NCI-H774 (cell line): Measurements from ENCODE around the gene ANKRD27.
"Not testable (repeated sequence)": the region's sequence is repeated elsewhere in the genome, so short reads cannot be mapped to it uniquely, and the experiment has no call there.

Source experiments
- DNase-seq: peaks from one replicate; lab custom pipeline; 2025; lab: John Stamatoyannopoulos, UW

The ANKRD27 gene

DNA sequence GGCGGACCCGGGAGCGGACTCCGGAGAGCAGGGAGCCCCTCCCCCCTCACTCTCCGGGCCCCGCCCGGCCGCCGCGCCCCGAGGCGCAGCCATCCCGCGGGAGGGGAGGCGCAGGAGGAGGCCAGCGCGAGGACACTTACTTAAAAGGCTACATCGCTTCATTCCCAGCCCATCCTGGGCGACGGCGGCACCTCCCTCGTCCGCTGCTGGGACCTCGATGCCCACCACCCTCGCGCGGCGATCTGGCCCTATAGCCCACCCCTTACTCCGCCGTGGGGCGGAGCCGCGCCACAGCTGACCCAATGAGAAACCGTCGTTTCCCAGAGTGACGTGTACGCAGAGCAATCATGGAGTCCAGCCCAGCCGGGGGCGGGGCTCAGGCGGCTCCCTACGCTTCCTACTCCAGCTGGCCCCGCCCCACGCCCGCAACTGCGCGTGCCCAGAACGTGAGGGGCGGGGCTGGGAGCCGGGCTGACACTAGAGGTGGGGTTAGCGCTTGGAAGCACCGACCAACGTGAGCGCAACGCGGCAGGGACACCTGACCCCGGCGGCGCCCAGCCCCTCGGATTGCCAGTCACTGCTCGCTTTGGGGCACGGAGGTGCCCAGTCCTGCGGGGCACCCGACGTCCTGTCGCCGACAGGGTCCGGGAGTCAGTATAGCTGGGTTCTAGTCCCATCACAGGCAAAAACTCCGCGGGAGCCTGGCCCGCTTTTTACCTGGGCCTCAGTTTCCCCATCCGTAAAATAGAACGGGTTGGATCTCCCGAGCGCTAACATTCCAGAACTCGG is at the start of gene ANKRD27:
ANKRD27 (minus strand) TSS at position 250 of the 789 bp plus-strand sequence. CDS start 16,165 bp downstream, outside the sequence.
- peak; percentile 97 for DNase-seq

DNA sequence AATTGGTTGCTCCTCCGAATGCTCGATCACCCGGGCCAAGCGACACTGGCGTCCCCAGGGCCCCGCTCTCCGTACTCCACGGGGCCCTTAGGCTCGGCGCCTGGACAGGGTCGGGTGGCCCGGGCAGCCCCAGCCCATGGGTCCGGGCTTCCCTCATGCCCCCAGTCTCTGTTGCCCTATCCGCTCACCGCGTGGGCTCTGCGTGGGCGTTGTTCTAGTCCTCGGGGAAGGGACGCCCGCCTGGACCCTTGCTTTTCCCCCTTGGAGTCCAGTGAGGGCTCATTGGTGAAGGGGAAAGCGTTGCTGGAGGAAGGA is 45.9 kb upstream of the ANKRD27 start:
- DNase-seq = no peak

DNA sequence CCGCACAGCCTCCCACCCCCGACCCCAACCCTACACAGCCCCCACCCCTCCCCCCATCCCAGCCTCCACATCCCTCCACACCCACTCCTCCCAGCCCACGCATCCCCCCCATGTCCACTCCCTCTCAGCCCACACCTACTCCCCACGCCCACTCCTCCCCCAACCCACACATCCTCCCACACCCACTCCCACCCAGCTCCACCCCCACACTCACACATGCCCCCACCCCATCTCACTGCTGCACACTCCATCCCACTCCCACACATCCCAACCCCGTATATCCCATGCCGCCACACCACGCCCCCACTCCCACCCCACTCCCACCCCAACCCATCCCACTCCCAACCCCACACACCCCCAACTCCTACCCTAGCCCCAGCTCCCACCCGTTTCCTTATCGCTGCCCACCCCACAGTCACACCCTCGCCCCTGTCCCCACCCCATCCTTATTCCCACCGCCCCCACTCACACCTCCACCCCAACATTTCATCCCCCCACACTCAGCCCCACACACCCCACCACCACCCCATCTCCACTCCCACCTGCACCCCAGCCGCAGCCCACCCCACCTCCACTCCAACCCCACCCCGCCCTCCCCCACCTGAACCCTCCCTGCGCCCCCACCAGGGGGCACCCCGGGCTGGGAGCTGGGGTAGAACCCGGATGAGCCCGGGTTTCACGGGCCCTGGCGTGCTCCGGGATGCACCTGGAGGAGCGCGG is 45.4 kb upstream of the ANKRD27 start:
- DNase-seq = no peak

DNA sequence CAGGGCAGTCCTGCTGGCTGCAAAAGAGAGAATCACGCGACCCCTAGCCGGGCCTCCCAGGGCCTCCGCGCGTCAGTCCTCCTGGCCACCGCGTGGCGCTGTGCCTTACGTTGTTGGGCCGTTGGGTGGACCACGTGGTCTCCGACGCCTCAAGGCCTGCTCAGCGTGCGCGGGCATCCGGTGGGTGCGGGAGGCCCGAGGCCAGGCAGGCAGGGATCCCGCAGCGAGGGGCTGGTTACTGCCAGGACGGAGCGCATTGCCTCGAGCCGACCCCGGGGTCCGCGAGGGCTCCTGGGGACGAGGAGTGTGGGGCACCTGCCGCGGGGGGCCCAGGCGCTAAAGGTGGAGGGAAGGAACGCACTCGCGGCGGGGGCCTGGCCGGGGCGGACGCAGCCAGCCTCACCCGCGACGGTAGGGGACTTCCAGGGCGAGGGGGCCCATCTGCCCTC is 44.7 kb upstream of the ANKRD27 start, which contains the start of gene TDRD12:
TDRD12 (plus strand) TSS at position 157 of the 449 bp plus-strand sequence. CDS start 306 bp downstream, outside the sequence.
- DNase-seq = no peak

DNA sequence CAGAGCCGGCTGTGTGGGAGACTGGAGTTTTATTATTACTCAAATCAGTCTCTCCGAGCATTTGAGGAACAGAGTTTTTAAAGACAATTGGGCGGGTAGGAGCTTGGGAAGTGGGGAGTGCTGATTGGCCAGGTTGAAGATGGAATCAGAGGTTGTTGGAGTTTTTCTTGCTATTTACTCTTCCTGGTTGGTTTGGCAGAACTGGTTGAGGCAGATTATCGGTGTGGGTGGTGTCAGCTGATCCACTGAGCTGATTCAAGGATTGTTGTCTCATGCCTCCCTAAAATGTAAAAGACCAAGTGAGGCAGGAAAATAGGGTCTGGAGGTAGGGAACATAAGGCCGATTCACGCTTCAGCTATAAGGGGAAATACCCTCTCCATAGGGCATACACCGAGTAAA is 43.3 kb upstream of the ANKRD27 start:
- no peak for DNase-seq

DNA sequence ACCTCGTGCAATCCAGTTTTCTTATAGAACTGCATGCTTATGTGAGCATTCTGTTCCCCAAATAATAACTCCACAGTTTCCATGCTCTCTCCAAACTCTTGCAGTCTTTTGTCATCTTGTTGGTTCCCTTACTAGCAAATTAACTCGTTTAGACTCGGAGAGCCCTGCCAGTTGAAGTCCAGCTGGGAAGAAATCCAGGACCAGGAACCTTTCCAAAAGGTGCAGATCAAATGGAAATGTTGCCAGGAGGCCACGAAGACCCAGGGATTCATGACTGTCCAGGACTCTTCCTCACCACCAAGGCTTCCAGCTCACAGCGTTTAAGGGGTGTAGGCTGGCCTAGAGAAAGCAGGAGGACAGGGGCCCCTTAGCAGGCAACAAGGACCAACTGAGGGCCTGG is 42.5 kb upstream of the ANKRD27 start:
- no peak for DNase-seq

DNA sequence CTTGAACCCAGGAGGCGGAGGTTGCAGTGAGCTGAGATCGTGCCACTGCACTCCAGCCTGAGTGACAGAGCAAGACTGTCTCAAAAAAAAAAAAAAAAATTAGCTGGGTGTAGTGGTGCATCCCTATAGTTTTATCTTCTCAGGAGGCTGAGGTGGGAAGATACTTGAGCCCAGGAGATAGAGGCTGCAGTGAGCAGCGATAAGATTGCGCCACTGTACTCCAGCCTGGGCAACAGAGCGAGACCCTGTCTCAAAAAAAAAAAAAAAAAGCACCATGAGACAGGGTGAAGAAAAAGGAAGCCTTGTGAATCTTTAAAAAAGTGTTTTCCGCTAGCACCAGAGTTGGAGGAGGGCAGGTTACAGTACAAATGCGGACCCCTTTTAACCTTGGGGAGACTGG is 41.2 kb upstream of the ANKRD27 start:
- not testable (repeated sequence) for DNase-seq

DNA sequence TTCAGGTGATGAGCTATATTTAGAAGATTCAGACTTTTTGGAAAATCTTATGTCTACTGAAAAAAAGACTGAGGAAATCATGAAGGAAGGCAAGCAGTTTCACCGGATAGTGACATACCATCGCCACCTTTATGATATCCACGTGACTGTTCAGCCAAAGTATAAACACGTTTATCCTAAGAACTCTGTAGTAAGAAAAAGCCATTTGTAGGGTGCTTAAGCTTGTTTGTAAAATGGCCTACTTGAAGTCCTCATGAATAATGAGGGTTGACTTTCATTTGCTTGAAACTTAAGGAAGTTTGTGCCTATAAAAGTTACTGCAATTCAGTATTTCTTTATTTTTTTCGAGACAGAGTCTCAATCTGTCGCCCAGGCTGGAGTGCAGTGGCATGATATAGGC is 36.8 kb upstream of the ANKRD27 start:
- no peak for DNase-seq

DNA sequence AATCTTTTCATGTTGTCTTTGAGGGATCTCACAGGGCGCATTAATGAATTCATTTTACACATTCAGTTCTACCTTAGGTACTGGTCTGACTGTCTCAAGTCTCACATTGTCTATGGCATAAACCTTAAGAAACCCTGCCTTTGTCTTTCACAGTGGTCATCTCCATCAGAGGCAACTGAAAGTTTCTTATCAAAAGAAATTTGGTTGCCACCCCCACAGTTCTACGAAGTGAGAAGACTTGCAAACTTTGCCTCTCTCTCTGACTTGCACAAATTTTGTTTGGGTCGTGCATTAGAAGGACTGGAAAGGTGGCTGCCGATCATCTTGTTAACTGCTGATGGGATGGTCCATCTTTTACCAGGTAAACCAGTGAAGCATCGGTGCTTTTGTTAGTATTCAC is 34.1 kb upstream of the ANKRD27 start:
- DNase-seq = no peak

DNA sequence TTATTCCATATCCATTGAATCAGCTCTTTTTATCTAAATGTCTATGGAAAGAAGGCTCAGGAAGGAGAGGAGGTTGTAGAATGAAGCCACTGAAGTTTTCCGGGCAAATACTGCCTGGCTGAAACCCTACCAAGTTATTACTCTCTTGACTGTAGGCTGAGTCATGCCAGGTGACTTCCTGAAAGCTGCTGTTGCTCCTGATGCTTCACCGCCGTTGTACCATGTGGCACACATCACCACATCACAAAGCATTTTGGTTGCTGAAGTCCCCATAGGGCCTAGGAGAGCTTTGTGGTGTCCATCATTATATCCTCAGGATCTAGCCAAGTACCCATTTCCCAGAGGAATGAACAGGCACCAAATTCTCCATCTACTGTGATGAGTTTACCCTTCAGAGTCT is 33.5 kb upstream of the ANKRD27 start:
- no peak for DNase-seq

DNA sequence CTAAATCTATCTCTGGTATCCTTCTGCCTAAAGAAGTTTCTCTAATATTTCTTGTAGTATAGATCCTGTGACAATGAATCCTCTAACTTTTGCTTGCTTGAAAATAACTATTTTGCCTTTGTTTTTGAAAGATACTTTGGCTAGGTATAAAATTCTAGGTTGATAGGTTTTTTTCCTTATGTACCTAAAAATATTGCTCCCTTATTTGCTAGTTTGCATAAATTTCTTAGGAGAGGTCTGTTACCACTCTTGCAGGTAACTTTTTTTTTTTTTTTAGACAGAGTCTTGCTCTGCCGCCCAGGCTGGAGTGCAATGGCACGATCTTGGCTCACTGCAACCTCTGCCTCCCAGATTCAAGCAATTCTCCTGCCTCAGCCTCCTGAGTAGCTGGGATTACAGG is 29.0 kb upstream of the ANKRD27 start:
- DNase-seq = not testable (repeated sequence)

DNA sequence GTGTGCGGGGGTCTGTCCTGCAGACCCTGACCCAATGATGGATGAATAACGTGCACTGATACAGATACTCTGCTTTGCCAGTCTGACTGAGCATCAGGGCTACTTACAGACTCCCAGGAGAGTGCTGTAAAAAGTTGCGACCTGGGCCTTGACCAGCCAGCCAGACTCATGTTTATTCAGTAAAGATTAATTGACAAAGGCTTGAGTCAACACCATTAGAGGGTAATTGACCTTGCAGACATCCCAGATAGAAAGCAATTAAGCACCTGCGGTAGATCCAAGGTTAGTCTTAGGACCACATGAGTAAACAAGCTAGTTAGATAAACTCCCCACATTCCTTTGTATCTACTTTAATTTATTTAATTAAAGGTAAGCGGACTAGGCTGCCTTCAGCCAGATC is 27.0 kb upstream of the ANKRD27 start:
- peak; percentile 70 for DNase-seq

DNA sequence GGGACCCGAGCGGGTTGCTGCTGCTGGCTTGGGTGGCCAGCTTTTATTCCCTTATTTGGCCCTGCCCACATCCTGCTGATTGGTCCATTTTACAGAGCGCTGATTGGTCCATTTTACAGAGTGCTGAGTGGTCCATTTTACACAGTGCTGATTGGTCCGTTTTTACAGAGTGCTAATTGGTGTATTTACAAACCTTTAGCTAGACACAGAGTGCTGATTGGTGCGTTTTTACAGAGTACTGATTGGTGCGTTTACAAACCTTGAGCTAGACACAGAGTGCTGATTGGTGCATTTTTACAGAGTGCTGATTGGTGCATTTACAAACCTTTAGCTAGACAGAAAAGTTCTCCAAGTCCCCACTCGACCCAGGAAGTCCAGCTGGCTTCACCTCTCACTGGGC is 25.1 kb upstream of the ANKRD27 start:
- DNase-seq = not testable (repeated sequence)

DNA sequence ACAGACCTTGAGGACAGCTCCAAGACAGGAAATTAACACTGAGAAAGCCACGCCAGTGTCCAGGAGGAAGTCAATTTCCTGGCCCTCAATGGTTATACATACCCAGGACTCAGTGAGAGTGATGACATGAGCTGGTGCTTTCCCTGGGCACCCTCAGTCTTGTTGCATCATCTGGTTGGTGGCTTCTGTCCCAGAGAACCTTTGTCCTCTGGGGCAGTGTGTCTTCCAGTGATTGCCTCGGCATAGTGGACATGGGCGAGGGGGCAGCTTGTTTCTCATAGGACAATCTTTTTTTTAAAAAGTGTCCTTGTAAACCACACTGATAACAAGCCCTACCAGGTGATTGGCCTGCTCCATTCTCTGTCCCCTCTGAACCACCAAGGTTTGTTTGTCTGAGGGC is 21.8 kb upstream of the ANKRD27 start:
- not testable (repeated sequence) for DNase-seq

DNA sequence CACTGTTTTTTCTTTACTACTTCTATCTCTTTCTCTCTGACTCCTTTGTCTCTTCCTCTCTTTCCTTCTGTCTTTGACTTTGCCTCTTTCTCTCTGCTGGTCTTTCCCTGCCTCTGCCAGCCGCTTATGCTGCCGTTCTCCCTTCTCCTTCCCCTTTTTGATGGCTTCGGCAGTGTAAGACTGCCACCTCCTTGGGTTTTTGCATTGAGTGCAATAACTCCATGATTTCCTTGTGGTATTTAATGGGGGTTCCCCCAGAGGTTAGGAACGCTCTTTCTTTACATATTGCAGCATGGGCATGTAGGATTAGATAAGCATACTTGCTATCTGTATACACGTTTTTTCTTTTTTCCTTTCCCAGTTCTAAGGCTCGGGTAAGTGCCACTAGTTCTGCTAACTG is 20.5 kb upstream of the ANKRD27 start:
- DNase-seq = not testable (repeated sequence)

DNA sequence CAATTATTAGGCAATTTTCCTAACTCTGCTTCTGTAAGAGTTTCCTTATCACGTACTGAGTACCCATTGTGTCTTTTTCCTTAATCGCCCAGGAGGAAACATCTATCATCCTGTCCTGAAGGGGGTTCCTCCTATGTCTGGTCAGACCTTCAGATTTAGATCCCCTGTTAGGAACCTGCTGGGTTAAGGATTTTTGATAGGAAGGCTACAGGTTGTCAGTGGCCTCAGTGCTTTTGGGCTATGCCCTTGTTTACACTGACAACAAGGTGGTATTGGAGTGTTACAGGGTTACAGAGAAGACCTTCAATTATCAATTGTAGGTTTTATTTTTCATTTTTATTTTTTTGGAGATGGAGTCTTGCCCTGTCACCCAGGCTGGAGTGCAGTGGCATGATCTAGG is 19.9 kb upstream of the ANKRD27 start:
- DNase-seq = not testable (repeated sequence)

DNA sequence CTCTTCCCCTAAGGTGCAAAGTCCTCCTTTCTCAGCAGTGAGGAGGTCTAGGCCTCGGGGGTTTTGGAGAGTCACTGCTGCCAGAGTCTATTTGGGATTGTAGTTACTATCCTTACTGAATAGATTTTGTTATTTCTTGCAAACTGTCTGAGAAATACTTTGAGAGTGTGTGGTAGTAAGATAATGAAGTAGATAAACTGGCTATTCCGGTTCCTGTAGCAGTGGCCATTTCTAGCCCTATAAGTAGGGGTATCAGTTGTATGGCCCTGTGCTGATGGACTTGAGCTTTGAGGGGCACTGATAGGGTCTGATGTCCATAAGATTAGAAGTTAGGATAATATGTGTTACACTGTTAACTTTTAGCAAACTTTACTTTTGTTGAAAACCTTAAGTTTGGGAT is 19.3 kb upstream of the ANKRD27 start:
- DNase-seq = not testable (repeated sequence)

DNA sequence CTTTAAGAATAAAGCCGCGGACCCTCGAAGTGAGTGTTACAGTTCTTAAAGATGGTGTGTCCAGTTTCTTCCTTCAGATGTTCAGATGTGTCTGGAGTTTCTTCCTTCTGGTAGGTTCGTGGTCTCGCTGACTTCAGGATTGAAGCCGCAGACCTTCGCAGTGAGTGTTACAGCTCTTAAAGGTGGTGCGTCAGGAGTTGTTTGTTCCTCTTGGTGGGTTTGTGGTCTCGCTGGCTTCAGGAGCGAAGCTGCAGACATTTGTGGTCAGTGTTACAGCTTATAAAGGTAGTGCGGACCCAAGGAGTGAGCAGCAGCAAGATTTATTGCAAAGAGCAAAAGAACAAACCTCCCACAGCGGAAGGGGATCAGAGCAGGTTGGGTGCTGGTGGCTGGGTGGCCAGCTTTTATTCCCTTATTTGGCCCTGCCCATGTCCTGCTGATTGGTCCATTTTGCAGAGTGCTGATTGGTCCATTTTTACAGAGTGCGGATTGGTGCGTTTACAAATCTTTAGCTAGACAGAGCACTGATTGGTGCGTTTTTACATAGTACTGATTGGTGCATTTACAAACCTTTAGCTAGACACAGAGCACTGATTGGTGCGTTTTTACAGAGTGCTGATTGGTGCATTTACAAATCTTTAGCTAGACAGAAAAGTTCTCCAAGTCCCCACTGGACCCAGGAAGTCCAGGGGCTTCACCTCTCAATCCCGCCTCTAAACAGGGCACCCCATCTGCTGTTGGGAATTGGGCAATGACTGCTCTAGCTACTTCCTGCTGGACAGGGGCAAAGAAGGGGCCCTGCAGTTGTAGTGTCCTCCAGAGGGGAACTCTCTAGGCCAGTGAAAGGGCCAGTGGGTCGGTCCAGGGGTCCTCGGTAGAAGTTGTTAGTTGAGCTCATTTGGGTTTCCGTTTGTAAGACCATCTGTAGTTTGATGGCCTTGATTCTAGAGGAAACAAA is 18.4 kb upstream of the ANKRD27 start:
- not testable (repeated sequence) for DNase-seq

DNA sequence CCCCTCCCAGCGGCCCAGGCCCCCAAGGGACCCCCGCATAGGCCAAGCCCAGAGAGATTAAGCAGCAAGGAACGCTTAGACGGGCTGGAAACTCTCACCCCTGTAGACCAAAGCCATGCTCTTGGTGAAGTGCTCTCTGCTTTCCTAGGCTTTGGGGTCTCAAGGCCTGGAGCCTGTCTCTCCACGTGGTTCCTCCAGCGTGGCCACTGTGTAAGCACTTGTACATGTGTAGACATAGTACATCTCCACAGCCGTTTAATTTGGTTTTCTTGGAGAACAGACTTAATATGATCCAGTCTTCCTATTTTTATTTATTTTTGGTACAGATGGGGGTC is 17.7 kb upstream of the ANKRD27 start:
- no peak for DNase-seq

DNA sequence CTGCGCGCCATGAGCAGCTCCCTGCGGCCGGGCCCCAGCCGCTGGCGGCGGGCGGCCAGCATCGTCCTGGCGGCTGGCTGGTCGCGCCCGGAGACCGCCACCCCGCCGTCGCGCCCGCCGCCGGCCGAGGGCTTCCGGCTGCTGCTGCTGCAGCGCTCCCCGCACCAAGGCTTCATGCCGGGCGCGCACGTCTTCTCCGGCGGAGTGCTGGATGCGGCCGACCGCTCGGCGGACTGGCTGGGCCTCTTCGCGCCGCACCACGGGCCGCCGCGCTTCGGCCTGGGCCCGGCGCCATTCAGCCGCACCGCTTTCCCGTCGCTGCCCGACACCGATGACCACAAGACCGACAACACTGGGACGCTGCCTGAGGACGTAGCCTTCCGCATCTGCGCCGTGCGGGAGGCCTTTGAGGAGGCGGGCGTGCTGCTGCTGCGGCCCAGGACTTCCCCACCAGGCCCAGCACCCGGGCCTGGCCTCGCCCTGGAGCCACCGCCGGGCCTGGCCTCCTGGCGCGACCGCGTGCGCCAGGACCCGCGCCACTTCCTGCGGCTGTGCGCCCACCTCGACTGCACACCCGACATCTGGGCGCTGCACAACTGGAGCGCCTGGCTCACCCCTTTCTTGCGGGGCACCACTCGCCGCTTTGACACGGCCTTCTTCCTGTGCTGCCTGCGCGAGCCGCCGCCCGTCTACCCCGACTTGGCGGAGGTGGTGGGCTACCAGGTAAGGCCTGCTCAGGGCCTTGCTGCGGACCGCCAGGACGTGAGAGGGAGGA is 17.2 kb upstream of the ANKRD27 start:
- DNase-seq = no peak

DNA sequence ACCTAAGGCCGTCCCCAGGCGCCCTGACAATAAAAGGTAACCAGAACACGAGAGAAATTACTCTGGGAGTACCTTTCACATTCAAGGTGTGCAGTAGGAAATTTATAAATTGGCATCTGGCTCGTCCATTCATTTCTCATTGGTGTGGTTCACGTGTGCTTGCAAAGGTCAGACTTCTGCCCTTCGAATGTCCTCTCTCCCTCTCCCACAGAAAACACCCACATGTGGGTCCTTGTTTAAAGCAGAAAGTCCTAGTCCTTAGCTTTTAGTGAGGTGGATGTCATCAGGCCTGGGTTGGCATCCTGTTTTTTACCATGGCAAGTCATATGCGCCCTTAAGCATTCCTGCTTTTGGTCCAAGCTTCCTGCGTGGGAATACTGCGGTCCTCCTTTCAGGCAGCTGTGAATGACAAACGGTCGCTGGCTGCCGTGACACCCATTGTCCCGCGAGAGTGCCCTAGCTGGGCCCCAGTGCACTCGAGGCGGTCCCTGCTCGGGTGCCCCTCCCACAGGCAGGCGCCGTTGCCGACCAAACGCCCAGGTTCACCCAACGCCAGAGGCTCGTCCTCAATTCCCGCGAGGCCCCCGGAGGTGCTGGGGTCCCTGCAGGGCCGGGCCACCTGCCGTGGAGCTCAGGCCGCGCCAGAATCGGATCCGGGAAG is 16.4 kb upstream of the ANKRD27 start, which contains the start of gene NUDT19:
NUDT19 (plus strand) TSS at position 531 of the 661 bp plus-strand sequence. CDS start 140 bp downstream, outside the sequence.
- DNase-seq = peak; percentile 78
